Measurements from ENCODE around the gene VAT1L.

DNA sequence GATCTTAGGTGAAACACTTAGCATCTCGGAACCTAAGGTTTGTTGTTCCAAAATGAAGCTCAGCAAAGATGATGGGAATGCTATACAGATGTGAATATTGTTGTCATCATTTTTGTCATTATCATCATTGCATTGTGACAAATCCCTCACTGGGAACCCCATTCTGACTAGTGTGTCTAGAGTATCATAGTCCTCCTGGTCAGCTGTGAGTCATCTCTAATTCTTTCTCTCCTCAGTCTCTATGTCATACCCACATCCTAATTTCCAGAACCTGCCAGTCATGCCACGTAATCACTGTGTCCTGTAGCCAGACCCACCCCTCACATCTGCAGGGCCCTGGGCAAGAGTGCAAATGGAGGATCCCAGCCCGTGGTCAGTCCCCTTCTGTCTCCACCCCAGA is 173.4 kb downstream of the VAT1L start:
- TF ChIP-seq, protein P1, sequence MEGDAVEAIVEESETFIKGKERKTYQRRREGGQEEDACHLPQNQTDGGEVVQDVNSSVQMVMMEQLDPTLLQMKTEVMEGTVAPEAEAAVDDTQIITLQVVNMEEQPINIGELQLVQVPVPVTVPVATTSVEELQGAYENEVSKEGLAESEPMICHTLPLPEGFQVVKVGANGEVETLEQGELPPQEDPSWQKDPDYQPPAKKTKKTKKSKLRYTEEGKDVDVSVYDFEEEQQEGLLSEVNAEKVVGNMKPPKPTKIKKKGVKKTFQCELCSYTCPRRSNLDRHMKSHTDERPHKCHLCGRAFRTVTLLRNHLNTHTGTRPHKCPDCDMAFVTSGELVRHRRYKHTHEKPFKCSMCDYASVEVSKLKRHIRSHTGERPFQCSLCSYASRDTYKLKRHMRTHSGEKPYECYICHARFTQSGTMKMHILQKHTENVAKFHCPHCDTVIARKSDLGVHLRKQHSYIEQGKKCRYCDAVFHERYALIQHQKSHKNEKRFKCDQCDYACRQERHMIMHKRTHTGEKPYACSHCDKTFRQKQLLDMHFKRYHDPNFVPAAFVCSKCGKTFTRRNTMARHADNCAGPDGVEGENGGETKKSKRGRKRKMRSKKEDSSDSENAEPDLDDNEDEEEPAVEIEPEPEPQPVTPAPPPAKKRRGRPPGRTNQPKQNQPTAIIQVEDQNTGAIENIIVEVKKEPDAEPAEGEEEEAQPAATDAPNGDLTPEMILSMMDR (IDR thresholded peaks at IDR 0.05), result no peak
- TF ChIP-seq POLR2A (IDR thresholded peaks at IDR 0.05) (no peak), POLR2AphosphoS5 (IDR thresholded peaks at IDR 0.05; ENCODE audit: insufficient read depth in 1 of 2, low read depth in 1 of 2) (no peak)

Measured in vagina (tissue), 2 donors.